BE2C (cell line): ENCODE measurements around the gene PNMA5.
A peak's percentile ranks its signal among the peaks of the same experiment; 100 is the strongest.

ENCODE experiments used
- DNase-seq: peaks from one replicate; pipeline ENCODE4 v3.0.0-alpha.2; 2020
- H3K27me3 ChIP-seq: fragments of 250-450 bp; sonication (Bioruptor Pico); 2 replicates; pipeline ENCODE4 v1.5.1; 2020; ENCODE audit warnings: mild to moderate bottlenecking
- H3K36me3 ChIP-seq: fragments of 250-450 bp; sonication (Bioruptor Pico); 2 replicates; pipeline ENCODE4 v1.5.1; 2020; ENCODE audit warnings: mild to moderate bottlenecking
- H3K4me1 ChIP-seq: fragments of 250-450 bp; sonication (Bioruptor Pico); 2 replicates; pipeline ENCODE4 v1.5.1; 2020
- H3K4me3 ChIP-seq: 2 replicates; pipeline ENCODE4 v1.5.1; 2011; ENCODE audit warnings: low read depth, low read length
- H3K9me3 ChIP-seq: fragments of 250-450 bp; sonication (Bioruptor Pico); 2 replicates; pipeline ENCODE4 v1.5.1; 2020
- CTCF ChIP-seq: IDR thresholded peaks from 2 replicates; pipeline ENCODE4 v1.5.1; 2012; ENCODE audit warnings: mild to moderate bottlenecking, low read depth, low read length

PNMA5 gene

GRCh38 chrX:152946681-152947080 is 47.2 kb downstream of the PNMA5 start:
- no peak for TF ChIP-seq CTCF
- H3K27me3 ChIP-seq, result no peaks in the 10 kb centered on the region
- H3K36me3 ChIP-seq, result no peaks in the 10 kb centered on the region
- no peak for DNase-seq
- no peaks in the 10 kb centered on the region for H3K9me3 ChIP-seq
- no peak overlapping the region for H3K4me3 ChIP-seq
- no peaks in the 10 kb centered on the region for H3K4me1 ChIP-seq

GRCh38 chrX:152945021-152945979 is 48.6 kb downstream of the PNMA5 start:
- Histone ChIP-seq H3K9me3 (no peaks in the 10 kb centered on the region), H3K27me3 (no peaks in the 10 kb centered on the region), H3K36me3 (no peaks in the 10 kb centered on the region), H3K4me1 (no peaks in the 10 kb centered on the region), H3K4me3 (no peak overlapping the region)
- DNase-seq, result no peak
- no peak for TF ChIP-seq CTCF

GRCh38 chrX:152943826-152944225 is 50.1 kb downstream of the PNMA5 start:
- Histone ChIP-seq H3K4me3 (no peak overlapping the region), H3K36me3 (no peaks in the 10 kb centered on the region), H3K27me3 (no peaks in the 10 kb centered on the region), H3K9me3 (no peaks in the 10 kb centered on the region), H3K4me1 (no peaks in the 10 kb centered on the region)
- no peak for TF ChIP-seq CTCF
- no peak for DNase-seq

GRCh38 chrX:152942077-152942442 is 51.9 kb downstream of the PNMA5 start:
- no peak for TF ChIP-seq CTCF
- no peak for DNase-seq
- Histone ChIP-seq H3K27me3 (no peaks in the 10 kb centered on the region), H3K4me3 (peak overlapping the region; percentile 56), H3K36me3 (no peaks in the 10 kb centered on the region), H3K4me1 (no peaks in the 10 kb centered on the region), H3K9me3 (no peaks in the 10 kb centered on the region)

- Histone ChIP-seq H3K4me1 (no peaks in the 10 kb centered on the region), H3K9me3 (no peaks in the 10 kb centered on the region), H3K4me3 (peak overlapping the region; percentile 80), H3K36me3 (no peaks in the 10 kb centered on the region), H3K27me3 (no peaks in the 10 kb centered on the region)
- TF ChIP-seq CTCF, result peak; percentile 40
- DNase-seq, result peak; percentile 89
Observed at GRCh38 chrX:152941328-152942076, 52.4 kb downstream of the PNMA5 start.
